WI38 (cell line): ENCODE data around the gene ADGRF1.
"Not testable (repeated sequence)": the region's sequence is repeated elsewhere in the genome, so short reads cannot be mapped to it uniquely, and the experiment has no call there.

ENCODE experiments used
- H3K4me3 ChIP-seq: 2 replicates; pipeline ENCODE4 v1.5.1; 2011; ENCODE audit warnings: low read depth, mild to moderate bottlenecking, control low read depth, low read length
- CTCF ChIP-seq: IDR thresholded peaks from 2 replicates; pipeline ENCODE4 v1.5.1; 2012; ENCODE audit warnings: low read depth, mild to moderate bottlenecking, control low read depth, low read length

Gene ADGRF1

GRCh38 chr6:46993846-46994245 is 48.3 kb downstream of the ADGRF1 start:
- no peak for TF ChIP-seq CTCF
- H3K4me3 ChIP-seq: no peak overlapping the region

- H3K4me3 ChIP-seq: not testable (repeated sequence)
Observed at GRCh38 chr6:46992391-46992790, 49.7 kb downstream of the ADGRF1 start.

- H3K4me3 ChIP-seq: not testable (repeated sequence)
Observed at GRCh38 chr6:46990818-46991510, 51.2 kb downstream of the ADGRF1 start.

- no peak for TF ChIP-seq CTCF
- H3K4me3 ChIP-seq: no peak overlapping the region
Observed at GRCh38 chr6:46990031-46990644, 52.0 kb downstream of the ADGRF1 start.

- H3K4me3 ChIP-seq: no peak overlapping the region
- no peak for TF ChIP-seq CTCF
Observed at GRCh38 chr6:46989398-46989797, 52.7 kb downstream of the ADGRF1 start.

GRCh38 chr6:46985943-46986342 is 56.2 kb downstream of the ADGRF1 start:
- TF ChIP-seq CTCF: no peak
- H3K4me3 ChIP-seq: no peak overlapping the region

GRCh38 chr6:46983007-46983411 is 59.1 kb downstream of the ADGRF1 start:
- no peak for TF ChIP-seq CTCF

GRCh38 chr6:46979206-46979605 is 62.9 kb downstream of the ADGRF1 start:
- H3K4me3 ChIP-seq: no peak overlapping the region
- no peak for TF ChIP-seq CTCF

More at GRCh38 chr6:46983007-46983411, 59.1 kb downstream of the ADGRF1 start:
- no peak overlapping the region for H3K4me3 ChIP-seq
